Activated CD8-positive, alpha-beta memory T cell treated with anti-CD3 and anti-CD28 coated beads for 1 hour (primary cell): ENCODE measurements around the gene PIGA.

Experiments used
- DNase-seq, 2 donors: peaks; one replicate each; pipeline ENCODE4 v3.0.0-alpha.2; 2020; ENCODE audit warnings: low read depth in 1 of 2; ENCODE audit errors: extremely low read depth in 1 of 2

Gene PIGA, protein sequence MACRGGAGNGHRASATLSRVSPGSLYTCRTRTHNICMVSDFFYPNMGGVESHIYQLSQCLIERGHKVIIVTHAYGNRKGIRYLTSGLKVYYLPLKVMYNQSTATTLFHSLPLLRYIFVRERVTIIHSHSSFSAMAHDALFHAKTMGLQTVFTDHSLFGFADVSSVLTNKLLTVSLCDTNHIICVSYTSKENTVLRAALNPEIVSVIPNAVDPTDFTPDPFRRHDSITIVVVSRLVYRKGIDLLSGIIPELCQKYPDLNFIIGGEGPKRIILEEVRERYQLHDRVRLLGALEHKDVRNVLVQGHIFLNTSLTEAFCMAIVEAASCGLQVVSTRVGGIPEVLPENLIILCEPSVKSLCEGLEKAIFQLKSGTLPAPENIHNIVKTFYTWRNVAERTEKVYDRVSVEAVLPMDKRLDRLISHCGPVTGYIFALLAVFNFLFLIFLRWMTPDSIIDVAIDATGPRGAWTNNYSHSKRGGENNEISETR

DNA sequence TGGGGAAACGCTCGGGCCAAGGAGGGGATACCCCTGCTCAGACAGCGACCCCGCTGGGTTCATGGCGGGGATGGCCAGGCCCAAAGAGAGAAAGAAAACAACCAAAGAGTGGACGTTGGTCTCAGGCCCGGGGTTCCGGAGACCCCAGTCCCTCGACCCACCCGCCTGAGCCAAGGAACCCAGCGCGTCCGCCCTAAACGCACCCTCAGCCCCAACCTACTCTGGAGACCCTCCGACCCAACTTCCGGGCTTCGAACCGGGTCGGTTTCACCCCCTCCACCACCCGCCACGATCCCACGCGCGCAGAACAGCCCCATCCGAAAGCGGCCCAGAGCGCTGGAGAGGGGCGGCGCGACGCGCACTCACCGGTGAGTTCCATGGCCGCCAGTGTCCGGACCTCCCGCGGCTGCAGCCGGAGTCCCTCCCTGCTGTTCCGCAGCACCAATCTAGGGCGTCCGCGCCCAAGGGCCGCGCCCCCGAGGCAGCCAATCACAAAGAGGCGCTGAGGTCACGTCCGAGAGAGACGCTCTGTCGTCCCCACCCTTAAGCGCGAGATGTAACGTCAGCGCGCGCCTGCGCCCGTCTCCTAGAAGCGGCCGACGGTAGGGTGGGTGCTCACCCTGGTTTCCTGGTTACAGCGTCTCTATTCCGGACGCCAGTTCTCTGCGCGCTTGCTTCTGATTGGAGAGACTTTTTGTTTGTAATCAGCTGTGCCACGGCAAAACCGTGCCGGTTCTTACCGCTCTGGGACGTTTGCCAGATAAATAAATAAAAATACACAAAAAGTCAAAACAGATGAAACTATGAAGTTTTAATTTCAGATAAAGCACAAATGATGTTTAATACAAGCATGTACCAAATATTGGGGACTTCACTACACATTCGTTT is at the start of gene PIGA:
PIGA (minus strand) TSS at position 389 of the 888 bp plus-strand sequence. CDS start 3,593 bp downstream, outside the sequence.
- peak; percentile 77 to 79 for DNase-seq

DNA sequence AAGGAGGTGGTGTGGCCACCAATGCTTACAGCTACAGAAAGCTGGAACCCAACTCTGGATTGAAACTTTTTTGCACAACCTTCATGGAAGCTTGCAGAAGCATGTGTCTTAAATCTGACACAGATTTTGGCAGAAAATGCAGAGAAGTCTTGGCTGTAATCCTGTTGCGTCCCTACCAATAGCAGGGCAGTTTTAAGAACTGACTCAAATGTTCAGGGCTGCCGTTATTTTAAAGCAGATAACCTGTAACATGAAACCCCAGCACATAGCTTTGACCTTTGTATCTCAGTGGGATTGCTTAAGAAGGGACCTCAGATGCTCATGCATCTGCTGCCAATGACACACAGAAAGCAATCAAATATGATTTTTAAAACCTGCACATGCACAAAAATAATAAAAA is 49.0 kb upstream of the PIGA start, which contains the start of gene VEGFD:
VEGFD (minus strand) TSS at position 110 of the 400 bp plus-strand sequence. CDS start 467 bp downstream, outside the sequence.
- DNase-seq, result no peak

DNA sequence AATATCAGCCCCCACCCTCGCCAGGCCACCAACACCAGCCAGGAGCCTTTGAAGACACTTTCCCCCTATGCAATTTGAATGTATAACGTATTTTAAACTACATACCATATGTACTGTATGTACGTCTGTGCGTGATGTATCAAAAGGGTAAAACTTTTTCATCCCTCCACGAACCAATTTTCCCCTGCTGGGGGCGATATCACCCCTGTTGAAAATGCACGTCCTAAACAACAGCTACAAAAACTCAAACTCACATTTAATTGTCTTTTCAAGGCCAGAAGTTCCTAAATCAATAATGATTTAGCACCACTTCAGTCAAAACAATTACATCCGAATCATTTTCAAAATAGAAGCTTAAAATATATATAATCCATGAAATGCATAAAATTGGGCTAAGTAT is 47.5 kb upstream of the PIGA start:
- DNase-seq, result no peak

DNA sequence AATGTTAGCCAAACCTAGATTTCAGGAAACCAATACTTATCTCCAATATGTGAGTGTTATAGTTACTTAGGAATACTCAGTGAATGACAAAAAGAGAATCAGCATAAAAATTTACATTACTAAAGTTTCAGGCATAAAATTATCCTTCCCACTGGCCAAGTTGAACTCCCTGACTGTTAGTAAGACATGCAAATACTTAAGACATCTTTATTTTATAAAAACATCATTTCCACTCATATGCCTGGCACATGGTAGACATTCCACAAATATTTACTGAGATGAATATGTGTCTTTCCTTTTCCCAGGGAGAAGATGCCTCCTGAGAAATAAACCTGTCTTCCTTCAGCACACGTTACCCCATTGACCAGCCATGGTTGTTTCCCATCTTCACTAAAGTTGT is 41.6 kb upstream of the PIGA start:
- DNase-seq, result no peak

DNA sequence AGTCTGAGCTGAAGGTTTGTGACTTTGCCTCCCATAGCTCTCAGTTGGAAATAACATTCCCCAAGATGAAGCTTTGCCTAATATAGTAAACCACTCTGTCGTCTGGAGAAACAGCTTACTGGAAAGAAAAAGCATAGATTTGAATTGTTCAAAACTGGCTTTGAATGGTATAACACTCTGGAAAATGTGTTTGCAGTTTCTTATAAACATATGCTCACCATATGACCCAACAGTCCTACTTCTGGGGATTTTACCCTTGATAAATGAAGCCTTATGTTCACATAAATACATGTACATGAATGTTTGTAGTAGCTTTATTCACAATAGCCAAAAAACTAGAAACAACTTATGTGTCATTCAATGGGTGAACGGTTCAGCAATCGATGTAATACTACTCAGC is 38.7 kb upstream of the PIGA start:
- no peak for DNase-seq

DNA sequence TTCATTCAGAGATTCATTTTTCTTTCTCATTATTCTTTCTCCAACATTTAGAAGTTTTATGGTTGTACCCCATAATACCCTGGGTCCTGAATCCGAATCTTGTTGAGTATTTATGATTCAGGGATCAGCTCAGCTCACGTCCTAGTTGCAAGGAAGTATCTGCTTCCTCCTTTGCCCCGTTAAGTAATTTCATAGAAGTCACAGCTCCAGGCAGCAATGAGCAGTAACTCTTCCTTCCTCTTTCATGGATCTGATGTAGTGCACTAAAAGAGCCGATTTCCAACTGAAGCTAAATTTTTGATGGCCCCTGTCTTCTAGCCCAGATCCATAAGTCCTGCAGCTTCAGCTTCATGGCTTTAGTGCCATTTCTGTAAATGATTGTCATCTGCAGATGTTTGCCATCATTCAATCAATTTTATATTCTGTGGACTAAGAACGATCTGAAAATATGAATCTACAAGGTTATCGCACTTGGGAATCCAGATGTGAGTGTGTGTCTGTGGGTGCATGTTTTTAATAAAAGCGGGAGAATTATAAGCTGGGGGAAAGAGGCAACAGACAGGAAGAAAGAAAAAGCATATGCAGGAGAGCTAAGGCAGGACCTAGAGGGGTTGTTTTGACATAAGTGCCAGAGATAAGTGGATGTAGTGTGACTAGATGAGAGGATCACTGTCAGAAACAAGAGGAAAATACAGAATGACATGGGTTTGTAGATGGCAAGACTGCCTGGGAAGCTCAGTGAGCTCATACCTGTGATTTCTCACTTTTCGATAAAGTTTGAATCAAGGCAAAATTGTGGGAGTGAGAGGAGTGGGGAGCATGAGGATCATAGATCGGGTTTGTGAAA is 31.4 kb upstream of the PIGA start:
- no peak for DNase-seq

DNA sequence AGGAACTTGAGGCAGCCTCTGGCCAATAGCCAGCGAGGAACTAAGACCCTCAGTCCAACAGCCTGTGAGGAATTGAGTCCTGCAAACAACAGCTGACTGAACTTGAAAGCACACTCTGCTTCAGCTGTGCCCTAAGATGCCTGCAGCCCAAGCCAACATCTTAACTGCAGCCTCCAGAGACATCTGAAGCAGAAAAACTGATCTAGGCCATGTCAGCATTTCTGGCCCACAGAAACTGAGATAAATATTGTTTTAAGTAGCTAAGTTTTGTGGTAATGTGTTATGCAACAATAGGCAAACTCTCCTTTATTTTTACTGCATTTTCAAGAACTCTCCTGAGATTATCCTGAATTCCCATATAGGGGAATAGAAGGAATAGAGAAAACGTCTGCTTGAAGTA is 24.4 kb upstream of the PIGA start:
- DNase-seq, result no peak

DNA sequence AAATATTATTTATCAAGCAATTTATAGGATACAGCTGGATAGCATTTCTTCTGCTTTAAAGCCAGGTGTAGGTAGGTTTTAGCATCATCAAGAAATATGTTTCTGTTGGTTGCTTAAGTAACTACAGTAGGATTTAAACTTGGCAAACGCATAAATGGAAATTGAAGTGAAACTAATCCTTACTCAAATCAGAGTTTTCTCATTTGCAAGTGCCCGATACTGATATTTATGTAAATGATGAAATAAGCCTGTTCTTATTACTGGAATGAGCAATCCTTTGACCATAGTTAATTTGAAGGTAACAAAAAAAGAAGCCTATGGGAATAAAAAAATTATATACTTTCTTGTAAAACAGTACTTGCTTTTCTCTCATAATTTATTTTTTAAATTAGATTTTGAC is 23.2 kb upstream of the PIGA start:
- DNase-seq, result no peak

DNA sequence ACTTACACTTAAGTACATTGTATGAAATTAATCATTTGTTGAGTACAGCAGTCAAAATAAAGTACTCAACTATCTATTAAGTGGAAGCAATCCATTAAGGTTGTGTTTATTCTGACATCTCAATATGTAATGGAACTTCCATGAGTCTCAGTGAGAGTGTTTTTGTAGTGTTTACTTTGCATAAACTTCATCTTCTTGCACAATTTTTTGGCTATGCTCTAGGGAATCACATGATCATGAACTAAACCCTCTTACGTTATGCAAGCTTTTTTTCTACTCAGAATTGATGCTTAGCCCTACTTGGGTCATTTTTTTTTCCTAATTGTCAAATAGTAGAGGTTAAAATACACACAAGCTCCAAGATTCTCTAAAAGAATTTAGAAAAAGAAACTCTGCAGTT is 21.1 kb upstream of the PIGA start:
- DNase-seq, result no peak

DNA sequence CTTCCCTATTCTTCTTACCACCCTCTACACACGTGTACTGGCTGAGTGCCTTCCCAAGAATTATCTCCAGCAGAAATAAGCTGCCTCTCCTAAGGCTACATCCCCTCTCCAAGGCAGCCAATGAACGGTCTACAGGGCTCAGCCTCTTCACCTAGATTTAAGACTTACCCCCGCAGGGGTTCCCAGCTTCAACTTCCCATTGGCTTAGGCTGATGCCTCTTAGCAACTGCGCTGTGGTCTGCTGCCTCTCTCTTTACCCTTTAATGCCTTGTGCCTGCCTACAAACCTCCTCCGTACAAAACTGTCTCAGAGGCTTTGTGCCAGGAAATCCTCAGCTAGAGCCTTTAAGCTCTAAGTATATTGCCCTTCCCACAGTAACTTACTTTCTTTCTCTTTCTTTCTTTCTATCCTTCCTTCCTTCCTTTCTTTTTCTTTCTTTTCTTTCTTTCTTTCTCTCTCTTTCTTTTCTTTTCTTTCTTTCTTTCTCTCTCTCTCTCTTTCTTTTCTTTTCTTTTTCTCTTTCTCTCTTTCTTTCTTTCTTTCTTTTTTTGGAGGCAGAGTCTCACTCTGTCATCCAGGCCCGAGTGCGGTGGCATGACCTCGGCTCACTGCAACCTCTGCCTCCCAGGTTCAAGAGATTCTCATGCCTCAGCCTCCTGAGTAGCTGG is 15.1 kb upstream of the PIGA start:
- no peak for DNase-seq

DNA sequence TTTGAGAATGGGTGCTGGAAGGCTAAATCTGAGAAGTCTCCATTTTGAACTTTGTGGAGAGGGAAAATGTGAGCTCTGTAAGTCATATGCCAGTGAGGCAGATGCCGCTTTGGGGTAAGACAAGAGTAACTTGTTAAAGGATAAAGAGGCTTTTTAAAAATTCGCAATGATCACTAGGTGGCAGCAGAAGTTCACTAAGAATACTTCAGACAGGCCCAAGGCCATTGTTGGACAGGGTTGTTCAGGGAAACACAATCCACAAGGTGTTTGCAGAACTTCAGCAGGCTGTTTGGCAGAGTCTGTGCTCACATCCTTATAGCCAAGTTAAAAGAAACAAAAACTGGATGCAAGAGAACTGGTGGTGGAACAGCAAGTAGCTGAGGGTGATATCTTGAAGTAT is 13.7 kb upstream of the PIGA start:
- DNase-seq, result no peak

DNA sequence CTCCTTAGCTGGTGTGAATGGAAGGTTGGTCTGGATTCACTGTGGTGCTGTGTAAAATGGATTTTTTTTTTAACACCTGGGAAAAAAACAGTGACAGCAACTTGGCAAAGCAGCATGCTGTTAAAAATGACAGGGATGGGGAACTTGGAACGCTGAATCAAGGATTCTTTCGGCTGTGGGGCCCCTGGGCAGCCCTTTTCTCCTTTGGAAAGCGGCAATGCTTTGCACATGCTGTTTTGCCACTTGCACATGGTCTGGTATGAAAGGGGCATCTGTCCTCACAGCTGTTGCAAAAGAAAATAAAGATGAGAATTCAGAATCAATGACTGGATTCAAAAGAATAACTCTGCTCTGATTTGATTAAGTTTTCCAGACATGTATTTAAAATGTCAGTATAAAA is 10.7 kb upstream of the PIGA start:
- DNase-seq, result no peak

DNA sequence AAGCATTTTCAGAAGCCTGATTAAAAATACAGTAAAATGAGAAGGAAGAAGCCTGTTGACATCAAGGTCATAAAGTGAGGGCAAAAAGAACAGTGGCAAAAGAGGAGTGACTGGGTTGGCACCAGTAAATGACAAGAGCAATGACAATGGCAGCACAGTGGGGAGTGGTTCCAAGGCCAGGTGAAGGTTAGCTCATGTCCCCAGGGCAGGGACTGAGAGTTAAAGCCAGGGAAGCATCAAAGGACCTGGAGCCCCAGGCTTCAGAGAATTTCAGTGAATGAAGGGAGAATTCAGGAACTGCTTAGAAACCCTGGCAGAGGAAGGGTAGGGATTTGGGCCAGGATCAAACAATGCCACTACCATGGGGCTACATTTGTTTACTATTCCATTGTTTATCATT is 8.8 kb upstream of the PIGA start:
- no peak for DNase-seq

DNA sequence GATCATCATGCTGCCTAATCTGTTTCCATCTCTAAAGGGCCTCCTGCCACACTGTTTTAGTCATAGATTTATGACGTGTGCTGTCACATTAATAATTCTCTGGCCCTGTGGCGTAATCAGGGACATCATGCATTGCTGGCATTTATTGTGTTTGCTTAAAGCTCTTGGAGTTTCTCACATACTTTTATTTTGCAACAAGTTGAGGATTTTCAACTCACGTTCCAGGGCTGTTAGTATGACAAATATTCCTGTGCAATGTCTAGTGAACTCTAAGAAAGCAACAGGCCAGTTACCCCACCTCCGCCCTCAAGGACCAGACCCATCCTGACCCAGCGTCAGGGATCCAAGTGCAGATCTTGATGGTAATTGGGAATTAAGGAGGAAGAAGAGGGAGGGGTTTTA is 7.8 kb upstream of the PIGA start:
- no peak for DNase-seq

DNA sequence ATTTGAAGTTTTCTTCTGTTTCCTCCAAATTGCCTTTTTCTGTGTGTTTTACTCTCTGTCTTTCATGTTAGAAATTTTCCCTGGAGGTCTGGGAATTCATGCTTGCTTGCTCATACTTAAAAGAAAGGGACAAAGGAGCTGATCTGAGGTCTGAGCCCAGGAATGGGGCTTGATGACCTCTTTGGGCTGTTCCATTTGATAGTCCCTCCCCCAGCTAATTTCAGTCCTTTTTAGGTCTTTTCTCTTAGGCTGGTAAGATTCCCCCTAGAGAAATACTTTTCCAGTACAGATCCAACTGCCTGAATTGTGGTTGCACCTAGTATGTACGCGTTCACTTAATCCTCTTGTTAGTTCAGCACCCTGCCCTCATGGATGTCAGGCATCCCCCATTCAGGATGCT is 5.5 kb upstream of the PIGA start:
- no peak for DNase-seq

DNA sequence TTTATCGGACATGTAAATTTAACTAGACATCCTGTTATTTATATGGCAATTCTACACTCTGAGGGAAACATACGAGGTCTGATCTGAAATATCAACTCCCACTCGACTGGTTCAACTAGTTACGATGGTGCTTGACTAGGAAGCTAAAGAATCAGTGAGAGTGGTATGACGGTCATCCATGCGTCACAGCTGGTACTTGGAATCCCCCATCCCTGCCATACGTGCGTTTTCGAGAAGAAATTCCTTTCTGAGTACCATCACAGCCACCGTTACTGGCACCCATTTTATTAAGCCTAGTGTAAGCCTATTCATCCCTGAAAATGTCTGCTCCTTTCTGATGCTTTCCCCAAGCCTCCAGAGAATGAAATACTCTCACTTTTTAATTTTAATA is 695 bp upstream of the PIGA start:
- no peak for DNase-seq

DNA sequence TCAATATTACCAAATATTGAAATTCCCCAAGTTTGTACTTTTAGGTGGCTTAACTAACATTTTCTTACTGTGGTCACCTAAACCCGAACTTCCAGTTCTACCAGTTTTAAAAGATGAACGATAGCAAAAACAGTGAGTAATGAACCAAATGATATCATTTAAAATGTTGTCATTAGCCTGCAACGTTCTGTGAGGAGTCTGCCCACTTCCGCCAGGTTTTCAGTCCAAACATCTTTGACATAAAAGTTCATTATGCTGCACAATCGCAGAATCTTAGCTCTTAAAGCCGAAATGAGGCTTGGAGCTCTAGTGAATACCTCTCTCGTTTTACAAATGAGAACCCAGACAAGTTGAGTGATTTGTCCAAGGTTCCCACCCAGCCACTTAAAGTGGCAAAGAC is 762 bp downstream of the PIGA start:
- DNase-seq, result no peak

DNA sequence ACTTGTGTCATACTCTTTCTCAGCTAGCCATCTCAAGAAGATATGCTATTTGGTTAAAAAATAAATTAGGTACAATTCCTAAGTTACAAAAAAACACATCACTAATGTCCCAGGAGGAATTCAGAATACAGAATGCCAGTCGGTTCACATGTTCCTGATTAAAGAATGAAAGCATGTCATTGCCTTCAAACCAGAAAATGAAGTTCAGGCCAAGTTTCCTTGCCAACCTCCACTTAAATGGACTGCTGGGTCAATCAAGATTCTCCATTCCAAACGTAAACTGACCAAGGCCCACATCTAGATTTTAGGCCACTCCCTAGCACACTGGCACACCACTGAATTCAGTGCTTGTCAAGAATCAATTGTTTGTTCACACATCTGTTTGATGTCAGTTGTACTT is 6.5 kb downstream of the PIGA start:
- no peak for DNase-seq

DNA sequence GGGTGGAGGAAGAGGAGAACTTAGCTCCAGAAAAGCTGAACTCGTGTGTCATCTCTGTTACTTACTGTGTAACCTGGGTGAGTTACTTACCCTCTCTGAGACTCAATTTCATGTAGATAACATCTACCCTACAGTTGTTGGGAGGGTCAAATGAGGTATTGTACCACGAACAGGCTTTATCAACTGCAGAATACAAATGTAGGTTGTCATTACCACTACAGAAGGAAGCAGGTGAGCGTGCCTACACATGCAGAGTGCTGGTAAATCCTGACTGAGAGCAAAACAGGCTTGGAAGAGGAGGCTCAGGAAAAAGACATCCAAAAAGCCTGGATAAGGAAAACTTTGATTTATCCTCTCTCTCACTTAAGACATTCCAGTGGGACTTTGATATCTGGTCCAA is 7.2 kb downstream of the PIGA start:
- DNase-seq, result no peak

DNA sequence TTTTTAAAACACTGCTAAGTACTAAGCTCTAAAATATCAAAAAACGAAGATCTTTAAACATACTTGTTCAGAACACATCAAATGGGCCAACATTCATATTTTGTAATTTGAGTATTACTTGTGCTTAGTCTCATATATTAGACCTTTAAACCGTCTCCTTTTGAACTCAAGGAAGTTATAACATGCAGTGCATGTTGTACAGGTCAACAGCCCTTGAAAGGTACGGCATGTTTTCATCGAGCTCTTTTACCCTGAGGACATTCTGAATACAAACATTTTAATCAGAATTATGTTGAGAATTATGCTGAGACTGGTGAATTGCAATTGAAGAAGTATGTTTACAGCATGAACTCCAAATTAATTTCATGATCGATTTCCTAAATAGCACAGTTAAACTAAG is 12.9 kb downstream of the PIGA start:
- no peak for DNase-seq
